OCI-LY7 (cell line): ENCODE data around the gene AFG3L2. TPM values are rescaled to one million over a fixed set of nuclear protein-coding genes. Genes with fewer than 3 reads are reported as not detected.

ENCODE experiments used
- BruUV-seq: library from RNA; stranded (reverse); fragments of 400-500 nt; replicated peaks from 2 replicates; lab custom pipeline; 2021; lab: Mats Ljungman, UMichigan
- CTCF ChIA-PET: fragments of 300-600 bp; sonication (Branson Sonifier 250); formaldehyde crosslinking; loops from one replicate; lab custom pipeline; 2022; ENCODE audit warnings: antibody characterized with exemption; ENCODE audit not compliant: unreplicated experiment; lab: Charles Lee
- POLR2A ChIA-PET: fragments of 300-600 bp; sonication (Branson Sonifier 250); formaldehyde crosslinking; loops from one replicate; lab custom pipeline; 2022; ENCODE audit warnings: antibody characterized with exemption; lab: Charles Lee
- DNase-seq: peaks from one replicate; pipeline ENCODE4 v3.0.0-alpha.2; 2015; ENCODE audit warnings: low spot score
- H2AFZ ChIP-seq: fragments of 200-600 bp; sonication (generic), shearing (Covaris generic); 2 replicates; pipeline ENCODE4 v1.6.1; 2014; ENCODE audit warnings: mild to moderate bottlenecking, antibody characterized with exemption, low read length, moderate library complexity
- H3K27ac ChIP-seq: fragments of 200-600 bp; sonication (generic); 2 replicates; pipeline ENCODE4 v1.5.1; 2014; ENCODE audit warnings: mixed run types, low read depth, mild to moderate bottlenecking, moderate library complexity, low read length, inconsistent platforms; ENCODE audit not compliant: poor library complexity, severe bottlenecking
- H3K36me3 ChIP-seq: fragments of 200-600 bp; sonication (generic); 2 replicates; pipeline ENCODE4 v1.6.1; 2014; ENCODE audit warnings: mild to moderate bottlenecking, antibody characterized with exemption, low read length, moderate library complexity, mixed read lengths; ENCODE audit not compliant: insufficient read depth
- H3K4me1 ChIP-seq: fragments of 200-600 bp; sonication (generic); 2 replicates; pipeline ENCODE4 v1.5.1; 2014; ENCODE audit warnings: mild to moderate bottlenecking, low read length; ENCODE audit not compliant: insufficient read depth, poor library complexity, severe bottlenecking
- H3K4me2 ChIP-seq: fragments of 200-600 bp; sonication (generic); 2 replicates; pipeline ENCODE4 v1.6.1; 2014; ENCODE audit warnings: mild to moderate bottlenecking, low read length
- H3K4me3 ChIP-seq: fragments of 200-600 bp; sonication (generic); 2 replicates; pipeline ENCODE4 v1.5.1; 2014; ENCODE audit warnings: mild to moderate bottlenecking, low read depth, low read length; ENCODE audit not compliant: poor library complexity, severe bottlenecking
- H3K79me2 ChIP-seq: fragments of 200-600 bp; sonication (generic); 2 replicates; pipeline ENCODE4 v1.6.1; 2016; ENCODE audit warnings: low read depth, mild to moderate bottlenecking, low read length, moderate library complexity, mixed read lengths; ENCODE audit not compliant: insufficient read depth
- H3K9me2 ChIP-seq: fragments of 200-600 bp; sonication (generic); 2 replicates; pipeline ENCODE4 v1.6.1; 2016; ENCODE audit warnings: mild to moderate bottlenecking, low read length, mixed read lengths; ENCODE audit not compliant: insufficient read depth
- H3K9me3 ChIP-seq: fragments of 200-600 bp; sonication (generic); 2 replicates; pipeline ENCODE4 v1.6.1; 2014; ENCODE audit warnings: mild to moderate bottlenecking, mixed run types, low read length, mixed read lengths
- H4K20me1 ChIP-seq: fragments of 200-600 bp; sonication (generic); 2 replicates; pipeline ENCODE4 v1.6.1; 2014; ENCODE audit warnings: mild to moderate bottlenecking, antibody characterized with exemption, low read length, moderate library complexity, mixed read lengths; ENCODE audit not compliant: insufficient read depth
- CTCF ChIP-seq: fragments of 200-600 bp; sonication (generic); conservative IDR thresholded peaks from 2 replicates; pipeline ENCODE4 v1.5.1; 2014; ENCODE audit warnings: mild to moderate bottlenecking, antibody characterized with exemption, low read length, moderate library complexity, mixed read lengths
- EZH2phosphoT487 ChIP-seq: fragments of 200-600 bp; sonication (generic); IDR thresholded peaks from 2 replicates; pipeline ENCODE4 v1.6.1; 2018; ENCODE audit warnings: low read depth, borderline replicate concordance, mild to moderate bottlenecking, mixed run types, antibody characterized with exemption, low read length, moderate library complexity, mixed read lengths
- intact Hi-C: fragments of 100-400 bp; cut with micrococcal nuclease; formaldehyde crosslinking; loops from one replicate; pipeline ENCODE4 v1.10.0; 2022; ENCODE audit not compliant: unreplicated experiment
- total RNA-seq, 2 experiments: library from RNA; depleted of rRNA in 1 of 2; stranded (reverse); fragments of >200 nt in 1 of 2; shearing (Covaris generic) in 1 of 2; gene quantifications; 2 replicates each; pipeline ENCODE4 v1.2.3, GENCODE V29; 2014 to 2022

The AFG3L2 gene
- total RNA-seq, 2 experiments from 2014 or later: 44.8 to 72.7 TPM

DNA sequence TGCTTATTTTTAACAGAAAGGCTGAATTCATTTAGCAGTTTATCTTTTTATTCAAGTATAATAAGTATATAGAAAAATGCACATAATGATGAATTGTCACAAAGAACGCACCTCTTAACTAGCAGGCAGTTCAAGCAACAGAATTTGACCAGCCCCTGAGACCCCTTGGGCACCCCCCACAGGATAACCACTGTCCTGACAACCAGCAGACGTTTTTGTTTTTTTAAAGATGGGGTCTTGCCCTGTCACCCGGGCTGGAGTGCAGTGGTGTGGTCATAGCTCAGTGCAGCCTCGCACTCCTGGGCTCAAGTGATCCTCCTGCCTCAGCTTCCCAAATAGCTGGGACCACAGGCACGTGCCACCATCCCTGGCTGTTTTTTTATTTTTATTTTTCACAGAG lies 44.7 kb upstream of the AFG3L2 start:
- Histone ChIP-seq H3K27ac (peak overlapping the region; percentile 71), H4K20me1 (no peaks in the 10 kb centered on the region), H2AFZ (peak overlapping the region; percentile 67), H3K4me2 (peak overlapping the region; percentile 93), H3K9me3 (no peaks in the 10 kb centered on the region), H3K4me1 (peaks cover 23% of the 10 kb centered on the region), H3K79me2 (no peaks in the 10 kb centered on the region), H3K36me3 (peaks cover 13% of the 10 kb centered on the region; the same call in 1 of the 2 replicates), H3K4me3 (peak overlapping the region; percentile 66), H3K9me2 (no peaks in the 10 kb centered on the region)
- CTCF ChIA-PET: interaction anchor here (0.7 kb wide), 1 partner anchor 264 kb away, joined by 3 read pairs; no protein-coding TSS in a partner anchor
- intact Hi-C loops: loop anchor here (1.0 kb wide), 3 partner anchors 13 to 44 kb away; partner anchors contain the start of gene AFG3L2
- peak; percentile 61 for TF ChIP-seq CTCF
- no peak for TF ChIP-seq EZH2phosphoT487
- POLR2A ChIA-PET: interaction anchor here (0.7 to 1.4 kb wide), 3 partner anchors 14 to 44 kb away, joined by 3 to 5 read pairs (median 3); partner anchors contain the start of genes AFG3L2 and PRELID3A
- DNase-seq: peak; percentile 60
- BruUV-seq: TSS peak; percentile 76

- POLR2A ChIA-PET: interaction anchor here (0.7 to 1.4 kb wide), 3 partner anchors 13 to 43 kb away, joined by 3 to 5 read pairs (median 3); partner anchors contain the start of genes AFG3L2 and PRELID3A
- no TSS peak for BruUV-seq
- Histone ChIP-seq H3K4me1 (peaks cover 23% of the 10 kb centered on the region), H2AFZ (peak overlapping the region; percentile 67), H3K9me2 (no peaks in the 10 kb centered on the region), H3K4me3 (peak overlapping the region; percentile 66), H3K36me3 (peaks cover 11% of the 10 kb centered on the region; the same call in 1 of the 2 replicates), H3K27ac (peak overlapping the region; percentile 71), H3K4me2 (peak overlapping the region; percentile 93), H3K9me3 (no peaks in the 10 kb centered on the region), H3K79me2 (no peaks in the 10 kb centered on the region), H4K20me1 (no peaks in the 10 kb centered on the region)
- intact Hi-C loops: loop anchor here (1.0 kb wide), 3 partner anchors 13 to 44 kb away; partner anchors contain the start of gene AFG3L2
- CTCF ChIA-PET: no interaction called here
- DNase-seq: peak; percentile 89
- no peak for TF ChIP-seq EZH2phosphoT487
- TF ChIP-seq CTCF: no peak
Measured at GRCh38 chr18:12420821-12421421, 43.9 kb upstream of the AFG3L2 start.

- TF ChIP-seq CTCF: no peak
- no peak for TF ChIP-seq EZH2phosphoT487
- H3K36me3 ChIP-seq: peaks cover 12% of the 10 kb centered on the region; the same call in 1 of the 2 replicates
- no peak overlapping the region for H3K4me3 ChIP-seq
- no peak for DNase-seq
- POLR2A ChIA-PET: interaction anchor here (0.6 to 3.4 kb wide), 2 partner anchors 10 to 573 kb away, joined by 5 to 19 read pairs; partner anchors contain the start of genes CEP192 and PRELID3A
- no peak overlapping the region for H3K4me2 ChIP-seq
- intact Hi-C loops: no loop called here
- peaks cover 22% of the 10 kb centered on the region for H3K4me1 ChIP-seq
- 0 out of 2 replicates have a peak, but pooled peaks cover 7% of the 10 kb centered on the region for H3K79me2 ChIP-seq
- H4K20me1 ChIP-seq: no peaks in the 10 kb centered on the region
- CTCF ChIA-PET: no interaction called here
- H3K9me3 ChIP-seq: no peaks in the 10 kb centered on the region
- no peaks in the 10 kb centered on the region for H3K9me2 ChIP-seq
- no peak overlapping the region for H3K27ac ChIP-seq
- BruUV-seq: TSS peak; percentile 68
- no peak overlapping the region for H2AFZ ChIP-seq
Measured at GRCh38 chr18:12417687-12418086, 40.7 kb upstream of the AFG3L2 start.
